GM21723 (cell line): Measurements from ENCODE around the gene CNN3.
A peak's percentile ranks its signal among the peaks of the same experiment; 100 is the strongest.

Experiments
- ATAC-seq: cut with Tn5 transposase; IDR thresholded peaks from one replicate; pipeline ENCODE4 v1.9.1; 2021; ENCODE audit warnings: mild to moderate bottlenecking, moderate library complexity; ENCODE audit not compliant: unreplicated experiment

CNN3 gene

DNA sequence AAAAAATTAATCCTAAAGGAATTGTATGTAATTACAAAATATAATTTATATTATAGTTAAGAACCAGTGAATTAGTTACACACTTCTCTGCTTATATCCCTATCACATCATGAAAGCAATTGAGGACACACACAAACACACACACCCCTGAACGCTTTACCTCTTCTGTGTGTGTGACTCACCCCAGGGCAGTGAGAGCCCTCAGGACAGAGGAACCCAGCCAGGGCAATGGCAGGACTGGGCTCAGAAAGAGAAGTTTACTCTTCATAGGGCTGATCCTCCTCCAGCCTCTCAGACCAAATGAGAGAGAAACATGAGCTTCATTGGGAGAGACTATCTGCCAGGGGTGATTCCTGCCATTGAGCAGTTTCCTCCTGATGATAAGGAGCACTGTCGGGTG lies 68.6 kb downstream of the CNN3 start:
- no peak for ATAC-seq

- no peak for ATAC-seq
Measured at GRCh38 chr1:94856868-94857267, 70.0 kb downstream of the CNN3 start.

GRCh38 chr1:94856004-94856403 lies 70.9 kb downstream of the CNN3 start:
- ATAC-seq: no peak

DNA sequence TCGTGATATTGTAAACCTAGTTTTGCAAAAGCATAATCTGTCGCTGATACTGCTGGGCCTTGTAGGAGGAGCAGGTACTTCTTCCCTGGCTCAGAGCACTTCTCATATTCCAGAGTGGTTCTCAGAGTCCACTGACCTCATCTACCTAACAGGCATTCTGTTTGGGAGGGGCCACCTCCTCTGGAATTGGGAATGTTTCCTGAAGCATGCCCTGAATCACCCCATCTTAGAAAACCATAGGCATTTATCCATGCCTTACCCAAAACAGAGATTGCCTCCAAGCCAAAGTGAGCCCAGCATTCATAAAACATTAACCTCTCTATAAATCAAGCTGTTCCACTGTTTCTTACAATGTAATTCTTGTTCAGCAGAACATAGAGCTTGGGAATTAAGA lies 71.6 kb downstream of the CNN3 start:
- no peak for ATAC-seq

DNA sequence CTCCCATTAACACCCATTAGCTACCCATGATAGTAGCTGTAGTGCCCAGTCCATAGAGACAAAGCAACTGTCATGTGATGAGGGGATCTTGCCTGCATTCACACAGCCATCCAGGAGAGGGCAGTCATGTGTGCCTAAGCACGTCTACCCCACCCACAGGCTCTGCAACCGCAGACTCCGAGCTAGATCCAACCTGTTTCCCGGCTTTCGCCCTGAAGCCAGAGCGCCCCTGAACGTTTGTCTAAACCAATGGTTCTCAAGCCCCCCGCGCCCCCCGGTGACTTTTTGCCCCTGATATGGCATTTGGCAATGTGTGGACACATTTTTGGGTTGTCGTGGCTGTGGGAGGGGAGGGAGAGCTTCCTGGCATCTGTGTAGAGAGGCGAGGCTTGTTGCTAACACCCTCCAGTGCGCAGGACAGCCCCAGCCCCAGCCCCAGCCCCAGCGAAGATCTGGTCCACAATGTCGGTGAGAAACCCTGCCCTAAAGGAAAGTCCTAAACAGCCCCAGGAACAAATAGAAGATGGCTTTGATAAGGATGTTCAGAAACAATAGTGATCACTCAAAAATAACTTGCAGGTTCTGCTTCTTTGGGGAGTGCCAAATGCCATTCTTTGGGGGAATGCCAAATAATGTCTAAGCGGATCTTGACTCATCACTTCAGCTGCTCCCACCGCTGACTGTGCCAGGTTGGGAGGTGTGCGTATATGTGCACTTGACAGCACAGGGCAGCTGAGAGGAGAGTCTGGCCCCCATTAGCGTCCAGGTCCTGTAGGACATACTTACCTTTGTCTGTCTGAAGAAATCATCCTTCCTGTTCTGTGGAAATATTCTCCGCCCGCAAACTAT lies 72.2 kb downstream of the CNN3 start:
- peak; percentile 99 for ATAC-seq

- no peak for ATAC-seq
Measured at GRCh38 chr1:94852788-94853187, 74.1 kb downstream of the CNN3 start.

- no peak for ATAC-seq
Measured at GRCh38 chr1:94851571-94851970, 75.3 kb downstream of the CNN3 start.
